T-cell (primary cell): ENCODE results near the gene XCL1. TPM values are rescaled to one million over a fixed set of nuclear protein-coding genes. Genes with fewer than 3 reads are reported as not detected.

Experiments used
- ATAC-seq, 4 experiments: fragments of 200-7000 bp in 3 of 4; fragments of 150-1000 bp in 1 of 4; cut with Tn5 transposase; replicated peaks in 1 of 4; 1 replicate in 3 of 4; 2 replicates in 1 of 4; pipeline ENCODE4 v1.10.0; 2021; ENCODE audit warnings: moderate library complexity in 3 of 4, mild to moderate bottlenecking in 2 of 4, moderate number of reproducible peaks in 1 of 4
- CTCF ChIA-PET, 2 donors: fragments of 300-600 bp; sonication (Branson Sonifier 250); formaldehyde crosslinking; loops; one replicate each; lab custom pipeline; 2022; ENCODE audit warnings: antibody characterized with exemption in 2 of 2; lab: Charles Lee
- POLR2A ChIA-PET, 2 donors: fragments of 300-600 bp; sonication (Branson Sonifier 250); formaldehyde crosslinking; loops; one replicate each; lab custom pipeline; 2022; ENCODE audit warnings: antibody characterized with exemption in 2 of 2; lab: Charles Lee
- DNase-seq, 35 experiments: peaks; one replicate each; pipeline versions ENCODE4 v3.0.0 to v3.0.0-alpha.2; 2013 to 2023
- H3K27ac ChIP-seq: one replicate; pipeline ENCODE4 v1.5.1; 2013; ENCODE audit warnings: low read length
- H3K27me3 ChIP-seq, 2 experiments: replicated peaks in 1 of 2; 1 replicate in 1 of 2; 2 replicates in 1 of 2; pipeline versions ENCODE4 v1.6.1 to v1.7.0; 2013; ENCODE audit warnings: low read length in 1 of 2, mixed read lengths in 1 of 2; ENCODE audit not compliant: control insufficient read depth in 2 of 2, insufficient read depth in 2 of 2; ENCODE audit errors: extremely low read depth in 1 of 2
- H3K36me3 ChIP-seq, 2 donors: 1 replicate in 1 of 2; 2 replicates in 1 of 2; pipeline versions ENCODE4 v1.6.1 to v1.7.0; 2013; ENCODE audit warnings: low read length in 1 of 2; ENCODE audit not compliant: control insufficient read depth in 2 of 2, insufficient read depth in 1 of 2; ENCODE audit errors: extremely low read depth in 1 of 2
- H3K4me1 ChIP-seq, 2 experiments: 1 replicate in 1 of 2; 2 replicates in 1 of 2; pipeline versions ENCODE4 v1.6.1 to v1.7.0; 2013; ENCODE audit warnings: low read length in 2 of 2, mixed read lengths in 1 of 2; ENCODE audit not compliant: insufficient read depth in 2 of 2, control insufficient read depth in 1 of 2; ENCODE audit errors: extremely low read depth in 1 of 2
- H3K4me3 ChIP-seq, 2 donors: 1 replicate in 1 of 2; 2 replicates in 1 of 2; pipeline versions ENCODE4 v1.5.1 to v1.7.0; 2013; ENCODE audit warnings: mild to moderate bottlenecking in 2 of 2, low read length in 1 of 2, moderate library complexity in 1 of 2; ENCODE audit not compliant: control insufficient read depth in 1 of 2; ENCODE audit errors: extremely low read depth in 1 of 2
- H3K9me3 ChIP-seq: 2 replicates; pipeline ENCODE4 v1.7.0; 2013
- H3K27ac Mint-ChIP-seq, 2 donors: one replicate each; pipeline ENCODE4 v1.8.0; 2020 to 2021; ENCODE audit warnings: mild to moderate bottlenecking in 2 of 2, mixed read lengths in 2 of 2
- H3K27me3 Mint-ChIP-seq, 2 donors: one replicate each; pipeline ENCODE4 v1.8.0; 2021 to 2022; ENCODE audit warnings: mixed read lengths in 2 of 2
- H3K36me3 Mint-ChIP-seq: one replicate; pipeline ENCODE4 v1.8.0; 2021; ENCODE audit warnings: mixed read lengths
- H3K4me1 Mint-ChIP-seq, 3 donors: one replicate each; pipeline ENCODE4 v1.8.0; 2020 to 2022; ENCODE audit warnings: mixed read lengths in 3 of 3, mild to moderate bottlenecking in 1 of 3
- H3K4me3 Mint-ChIP-seq, 3 donors: one replicate each; pipeline ENCODE4 v1.8.0; 2020 to 2022; ENCODE audit warnings: mild to moderate bottlenecking in 3 of 3, mixed read lengths in 3 of 3, moderate library complexity in 3 of 3
- H3K9me3 Mint-ChIP-seq, 3 donors: one replicate each; pipeline ENCODE4 v1.8.0; 2020 to 2022; ENCODE audit warnings: mixed read lengths in 3 of 3
- WGBS: methylation state at CpG from one replicate; pipeline ENCODE4 v1.1.5; 2013; ENCODE audit warnings: missing lambda C conversion rate; ENCODE audit not compliant: insufficient coverage; 5-methylcytosine and 5-hydroxymethylcytosine counted together
- total RNA-seq, 35 experiments: library from RNA in 6 of 35; stranded (reverse) in 6 of 35; fragments of 120-200 nt in 1 of 35; gene quantifications; one replicate each; pipeline versions ENCODE4 v1.2.1 to v1.2.4 and lab custom pipeline; 2013 to 2026

Gene XCL1
- total RNA-seq, 5 donors from 2014 or later (not counting 1 experiment from before 2014, with no cell fraction given), result 0.45 to 5.0 (median 3.5) TPM

GRCh38 chr1:168613691-168614231, 37.4 kb downstream of the XCL1 start:
- no peak overlapping the region for H3K4me3 ChIP-seq
- no peak for DNase-seq
- Mint-ChIP-seq H3K4me3 (no peak overlapping the region), H3K36me3 (no peaks in the 10 kb centered on the region), H3K27ac (no peak overlapping the region), H3K9me3 (no peaks in the 10 kb centered on the region), H3K27me3 (peaks cover 6 to 13% of the 10 kb centered on the region in 2 donors), H3K4me1 (no peaks in the 10 kb centered on the region)
- peaks cover 0 to 4% of the 10 kb centered on the region in 2 experiments for H3K27me3 ChIP-seq
- ChIA-PET CTCF (interaction anchor here in 1 of 2 donors (0.6 to 2.6 kb wide), 2 partner anchors 10 to 673 kb away, joined by 3 to 7 read pairs; no protein-coding TSS in a partner anchor), POLR2A (no interaction called here)
- H3K27ac ChIP-seq, result no peak overlapping the region
- H3K9me3 ChIP-seq, result no peaks in the 10 kb centered on the region
- 72% methylated on average over 5 of the region's 8 CpGs for WGBS
- no peak for ATAC-seq
- no peaks in the 10 kb centered on the region for H3K4me1 ChIP-seq
- no peaks in the 10 kb centered on the region for H3K36me3 ChIP-seq

GRCh38 chr1:168614235-168614634, 37.8 kb downstream of the XCL1 start:
- H3K4me1 Mint-ChIP-seq, result no peaks in the 10 kb centered on the region
- H3K4me3 ChIP-seq, result no peak overlapping the region
- no peak for DNase-seq
- H3K9me3 Mint-ChIP-seq, result no peaks in the 10 kb centered on the region
- H3K27me3 Mint-ChIP-seq, result peaks cover 5 to 11% of the 10 kb centered on the region in 2 donors
- WGBS, result 92% methylated on average over 5 of the region's 8 CpGs
- POLR2A ChIA-PET, result no interaction called here
- H3K36me3 Mint-ChIP-seq, result no peaks in the 10 kb centered on the region
- H3K27me3 ChIP-seq, result peaks cover 0 to 4% of the 10 kb centered on the region in 2 experiments
- H3K27ac ChIP-seq, result no peak overlapping the region
- H3K4me1 ChIP-seq, result no peaks in the 10 kb centered on the region
- no peak overlapping the region for H3K4me3 Mint-ChIP-seq
- H3K27ac Mint-ChIP-seq, result no peak overlapping the region
- H3K36me3 ChIP-seq, result no peaks in the 10 kb centered on the region
- no peak for ATAC-seq
- CTCF ChIA-PET, result interaction anchor here (0.6 to 2.6 kb wide), 3 partner anchors 11 to 672 kb away, joined by 3 to 7 read pairs (median 3); no protein-coding TSS in a partner anchor
- no peaks in the 10 kb centered on the region for H3K9me3 ChIP-seq

GRCh38 chr1:168615965-168616364, 39.6 kb downstream of the XCL1 start:
- H3K27ac ChIP-seq, result no peak overlapping the region
- H3K4me3 ChIP-seq, result no peak overlapping the region
- Mint-ChIP-seq H3K27ac (no peak overlapping the region), H3K4me1 (no peaks in the 10 kb centered on the region), H3K36me3 (no peaks in the 10 kb centered on the region), H3K9me3 (no peaks in the 10 kb centered on the region), H3K27me3 (peaks cover 0 to 5% of the 10 kb centered on the region in 2 donors), H3K4me3 (no peak overlapping the region)
- no peaks in the 10 kb centered on the region for H3K4me1 ChIP-seq
- ChIA-PET CTCF (no interaction called here), POLR2A (no interaction called here)
- ATAC-seq, result no peak
- no peaks in the 10 kb centered on the region for H3K9me3 ChIP-seq
- peaks cover 0 to 4% of the 10 kb centered on the region in 2 experiments for H3K27me3 ChIP-seq
- WGBS, result 83% methylated on average over 1 of the region's 2 CpGs
- no peaks in the 10 kb centered on the region for H3K36me3 ChIP-seq
- no peak for DNase-seq

- ATAC-seq, result no peak
- H3K4me1 Mint-ChIP-seq, result no peaks in the 10 kb centered on the region
- H3K4me3 ChIP-seq, result no peak overlapping the region
- CTCF ChIA-PET, result interaction anchor here in 1 of 2 donors (0.6 kb wide), 1 partner anchor 730 kb away, joined by 4 read pairs; no protein-coding TSS in a partner anchor
- POLR2A ChIA-PET, result interaction anchor here in 1 of 2 donors (0.6 kb wide), 1 partner anchor 129 kb away, joined by 3 read pairs; no protein-coding TSS in a partner anchor
- DNase-seq, result no peak
- no peaks in the 10 kb centered on the region for H3K36me3 ChIP-seq
- H3K27me3 ChIP-seq, result peaks cover 0 to 4% of the 10 kb centered on the region in 2 experiments
- H3K27ac Mint-ChIP-seq, result no peak overlapping the region
- peaks cover 0 to 5% of the 10 kb centered on the region in 2 donors for H3K27me3 Mint-ChIP-seq
- H3K4me3 Mint-ChIP-seq, result no peak overlapping the region
- no peaks in the 10 kb centered on the region for H3K36me3 Mint-ChIP-seq
- H3K9me3 Mint-ChIP-seq, result no peaks in the 10 kb centered on the region
- WGBS, result 95% methylated on average over 2 of the region's 5 CpGs
- H3K4me1 ChIP-seq, result no peaks in the 10 kb centered on the region
- no peak overlapping the region for H3K27ac ChIP-seq
- H3K9me3 ChIP-seq, result no peaks in the 10 kb centered on the region
Measured at GRCh38 chr1:168617974-168618750, 41.8 kb downstream of the XCL1 start.

GRCh38 chr1:168618886-168619285, 42.5 kb downstream of the XCL1 start:
- WGBS, result 0% methylated on average over 1 of the region's 2 CpGs
- no peaks in the 10 kb centered on the region for H3K9me3 Mint-ChIP-seq
- DNase-seq (no peak), ATAC-seq (no peak)
- H3K36me3 Mint-ChIP-seq, result no peaks in the 10 kb centered on the region
- H3K27ac Mint-ChIP-seq, result no peak overlapping the region
- peaks cover 0 to 5% of the 10 kb centered on the region in 2 donors for H3K27me3 Mint-ChIP-seq
- Histone ChIP-seq H3K36me3 (no peaks in the 10 kb centered on the region), H3K27me3 (peaks cover 0 to 4% of the 10 kb centered on the region in 2 experiments), H3K4me1 (no peaks in the 10 kb centered on the region), H3K9me3 (no peaks in the 10 kb centered on the region), H3K27ac (no peak overlapping the region), H3K4me3 (no peak overlapping the region)
- ChIA-PET POLR2A (no interaction called here), CTCF (interaction anchor here in 1 of 2 donors (0.6 to 0.8 kb wide), 2 partner anchors 730 to 1195 kb away, joined by 3 to 4 read pairs; no protein-coding TSS in a partner anchor)
- no peak overlapping the region for H3K4me3 Mint-ChIP-seq
- no peaks in the 10 kb centered on the region for H3K4me1 Mint-ChIP-seq

- Histone ChIP-seq H3K27me3 (peaks cover 0 to 2% of the 10 kb centered on the region in 2 experiments), H3K27ac (no peak overlapping the region), H3K4me3 (no peak overlapping the region), H3K4me1 (no peaks in the 10 kb centered on the region), H3K9me3 (no peaks in the 10 kb centered on the region), H3K36me3 (no peaks in the 10 kb centered on the region)
- ChIA-PET POLR2A (no interaction called here), CTCF (no interaction called here)
- Mint-ChIP-seq H3K9me3 (no peaks in the 10 kb centered on the region), H3K4me1 (no peaks in the 10 kb centered on the region), H3K4me3 (no peak overlapping the region), H3K27ac (no peak overlapping the region), H3K36me3 (no peaks in the 10 kb centered on the region), H3K27me3 (peaks cover 0 to 5% of the 10 kb centered on the region in 2 donors)
- no CpG with 5 or more reads among the region's 1 CpG for WGBS
- DNase-seq (no peak), ATAC-seq (no peak)
Measured at GRCh38 chr1:168621356-168621755, 45.0 kb downstream of the XCL1 start.
